ENCODE data around the gene OGFOD2. TPM values are rescaled to one million over a fixed set of nuclear protein-coding genes. Genes with fewer than 3 reads are reported as not detected.

Gene OGFOD2
- total RNA-seq, 3 donors from 2014 or later (not counting 1 experiment from before 2014, with no cell fraction given), result 16.6 to 23.7 (median 20.7) TPM

- peak overlapping the region; percentile 66 to 86 for H3K27ac Mint-ChIP-seq
- WGBS (ENCODE audit: insufficient coverage), result 6% methylated on average over 7 of the region's 7 CpGs
- H3K27me3 Mint-ChIP-seq (ENCODE audit: low read depth in 2 of 2), result no peaks in the 10 kb centered on the region
- ATAC-seq (no peak), DNase-seq (peak in 1 of 2 donors; percentile 34)
- Histone ChIP-seq H3K9me3 (ENCODE audit: control insufficient read depth, insufficient read depth, low read length) (no peaks in the 10 kb centered on the region), H3K27ac (ENCODE audit: low read length) (peak overlapping the region; percentile 54), H3K27me3 (ENCODE audit: control insufficient read depth, insufficient read depth, low read length) (no peaks in the 10 kb centered on the region), H3K4me1 (ENCODE audit: control insufficient read depth, insufficient read depth, low read length) (peaks cover 72% of the 10 kb centered on the region), H3K4me3 (ENCODE audit: low read length) (peak overlapping the region; percentile 52), H3K36me3 (ENCODE audit: control insufficient read depth, insufficient read depth, low read length) (peaks cover 9% of the 10 kb centered on the region)
- no peaks in the 10 kb centered on the region for H3K36me3 Mint-ChIP-seq
- H3K4me1 Mint-ChIP-seq, result peaks cover 25 to 55% of the 10 kb centered on the region in 2 donors
- intact Hi-C loops (cut with micrococcal nuclease), result loop anchor here (5.0 kb wide), 2 partner anchors 97 to 172 kb away; partner anchors contain the start of gene PITPNM2
- no peaks in the 10 kb centered on the region for H3K9me3 Mint-ChIP-seq
- TF ChIP-seq CTCF (IDR thresholded peaks at IDR 0.05), result no peak
- peak overlapping the region; percentile 87 for H3K4me3 Mint-ChIP-seq
These were observed 4.8 kb downstream of the OGFOD2 start for GRCh38 chr12:122979908-122980182.

- peak; percentile 6 for TF ChIP-seq CTCF (IDR thresholded peaks at IDR 0.05)
- H3K27me3 Mint-ChIP-seq (ENCODE audit: low read depth in 2 of 2), result no peaks in the 10 kb centered on the region
- Histone ChIP-seq H3K27me3 (ENCODE audit: control insufficient read depth, insufficient read depth, low read length) (no peaks in the 10 kb centered on the region), H3K9me3 (ENCODE audit: control insufficient read depth, insufficient read depth, low read length) (no peaks in the 10 kb centered on the region), H3K4me1 (ENCODE audit: control insufficient read depth, insufficient read depth, low read length) (peaks cover 76% of the 10 kb centered on the region), H3K27ac (ENCODE audit: low read length) (peak within 1 kb of the TSS; percentile 61), H3K4me3 (ENCODE audit: low read length) (peak within 1 kb of the TSS; percentile 70), H3K36me3 (ENCODE audit: control insufficient read depth, insufficient read depth, low read length) (peaks cover 9% of the 10 kb centered on the region)
- intact Hi-C loops (cut with micrococcal nuclease), result loop anchor here (5.0 kb wide), 1 partner anchor 172 kb away; the partner anchor contains the start of gene PITPNM2
- ATAC-seq, result peak; percentile 82 to 87 (median 84)
- peaks cover 28 to 59% of the 10 kb centered on the region in 2 donors for H3K4me1 Mint-ChIP-seq
- DNase-seq, result peak; percentile 63 to 78
- peak within 1 kb of the TSS; percentile 87 for H3K4me3 Mint-ChIP-seq
- H3K36me3 Mint-ChIP-seq, result no peaks in the 10 kb centered on the region
- H3K9me3 Mint-ChIP-seq, result no peaks in the 10 kb centered on the region
- under 1% methylated on average over 96 of the region's 96 CpGs for WGBS (ENCODE audit: insufficient coverage)
- peak within 1 kb of the TSS; percentile 66 to 86 for H3K27ac Mint-ChIP-seq
These were observed 5.4 kb downstream of the OGFOD2 start, which contains the start of gene ARL6IP4 for GRCh38 chr12:122980183-122981035. TSS of gene ARL6IP4 (plus strand) at chr12:122980681. CDS start at chr12:122981140, 459 bp downstream.

GRCh38 chr12:122981036-122981471 lies 6.0 kb downstream of the OGFOD2 start:
- no peak for DNase-seq
- intact Hi-C loops (cut with micrococcal nuclease), result loop anchor here (5.0 kb wide), 1 partner anchor 171 kb away; the partner anchor contains the start of gene PITPNM2
- H3K27ac ChIP-seq (ENCODE audit: low read length), result peak overlapping the region; percentile 61
- ATAC-seq, result peak; percentile 28 to 34 (median 30)
- H3K4me1 ChIP-seq (ENCODE audit: control insufficient read depth, insufficient read depth, low read length), result peaks cover 69% of the 10 kb centered on the region
- no peaks in the 10 kb centered on the region for H3K9me3 Mint-ChIP-seq
- H3K4me1 Mint-ChIP-seq, result peaks cover 28 to 56% of the 10 kb centered on the region in 2 donors
- WGBS (ENCODE audit: insufficient coverage), result under 1% methylated on average over 40 of the region's 40 CpGs
- peak overlapping the region; percentile 64 to 86 for H3K27ac Mint-ChIP-seq
- peaks cover 9% of the 10 kb centered on the region for H3K36me3 ChIP-seq (ENCODE audit: control insufficient read depth, insufficient read depth, low read length)
- no peaks in the 10 kb centered on the region for H3K27me3 ChIP-seq (ENCODE audit: control insufficient read depth, insufficient read depth, low read length)
- H3K4me3 Mint-ChIP-seq, result peak overlapping the region; percentile 87
- H3K36me3 Mint-ChIP-seq, result no peaks in the 10 kb centered on the region
- TF ChIP-seq CTCF (IDR thresholded peaks at IDR 0.05), result peak; percentile 4
- H3K9me3 ChIP-seq (ENCODE audit: control insufficient read depth, insufficient read depth, low read length), result no peaks in the 10 kb centered on the region
- no peaks in the 10 kb centered on the region for H3K27me3 Mint-ChIP-seq (ENCODE audit: low read depth in 2 of 2)
- H3K4me3 ChIP-seq (ENCODE audit: low read length), result peak overlapping the region; percentile 70

All from natural killer cell (primary cell).